ENCODE measurements around the gene PACSIN2.

PACSIN2 gene

DNA sequence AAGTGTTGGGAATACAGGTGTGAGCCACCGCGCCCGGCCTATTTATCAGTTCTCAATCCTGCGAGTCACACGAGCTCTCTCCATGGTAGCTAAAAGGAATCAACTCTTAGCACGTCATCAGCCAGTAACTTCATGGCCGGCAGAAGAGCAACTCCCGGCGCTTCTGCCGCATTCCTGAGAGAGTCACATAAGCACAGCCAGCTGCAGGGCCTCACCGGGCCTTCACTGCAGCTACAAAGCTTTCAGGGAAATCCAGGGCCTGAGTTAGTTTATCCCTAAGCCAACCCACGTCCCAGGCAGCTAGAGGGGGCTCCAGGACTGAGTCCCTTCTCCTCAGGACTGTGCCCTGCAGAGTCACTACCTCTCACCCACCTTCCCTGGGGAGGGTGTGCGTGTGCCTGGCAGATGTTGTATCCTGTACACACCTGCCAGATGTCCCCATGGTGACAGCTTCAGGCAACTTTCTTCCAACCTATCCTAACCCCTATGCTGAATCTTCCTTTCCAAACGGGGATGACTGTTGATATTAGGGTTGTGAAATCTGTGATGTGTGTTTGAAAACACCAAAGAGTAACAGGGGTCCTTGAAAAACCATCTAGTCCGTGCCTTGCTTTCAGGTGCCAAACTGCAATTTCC is 112.0 kb downstream of the PACSIN2 start:
- Histone ChIP-seq H3K4me3 (ENCODE audit: low read depth, low read length) (no peak overlapping the region), H3K36me3 (ENCODE audit: control insufficient read depth, insufficient read depth, low read length) (peaks cover 23% of the 10 kb centered on the region), H3K27ac (ENCODE audit: low read depth, low read length) (no peak overlapping the region), H3K27me3 (ENCODE audit: control insufficient read depth, insufficient read depth, low read length) (no peaks in the 10 kb centered on the region), H3K9ac (ENCODE audit: low read depth, low read length) (no peak overlapping the region), H3K4me1 (ENCODE audit: control insufficient read depth, insufficient read depth, low read length) (0 out of 2 replicates have a peak, but pooled peaks cover 3% of the 10 kb centered on the region), H3K9me3 (ENCODE audit: control insufficient read depth, insufficient read depth, low read length) (no peaks in the 10 kb centered on the region)

- H3K27ac ChIP-seq (ENCODE audit: low read depth, low read length), result no peak overlapping the region
- H3K9me3 ChIP-seq (ENCODE audit: control insufficient read depth, insufficient read depth, low read length), result no peaks in the 10 kb centered on the region
- H3K4me3 ChIP-seq (ENCODE audit: low read depth, low read length), result no peak overlapping the region
- peaks cover 14% of the 10 kb centered on the region for H3K36me3 ChIP-seq (ENCODE audit: control insufficient read depth, insufficient read depth, low read length)
- H3K9ac ChIP-seq (ENCODE audit: low read depth, low read length), result no peak overlapping the region
- no peaks in the 10 kb centered on the region for H3K27me3 ChIP-seq (ENCODE audit: control insufficient read depth, insufficient read depth, low read length)
- 0 out of 2 replicates have a peak, but pooled peaks cover 3% of the 10 kb centered on the region for H3K4me1 ChIP-seq (ENCODE audit: control insufficient read depth, insufficient read depth, low read length)
These were observed 113.0 kb downstream of the PACSIN2 start for GRCh38 chr22:42901790-42902508.

DNA sequence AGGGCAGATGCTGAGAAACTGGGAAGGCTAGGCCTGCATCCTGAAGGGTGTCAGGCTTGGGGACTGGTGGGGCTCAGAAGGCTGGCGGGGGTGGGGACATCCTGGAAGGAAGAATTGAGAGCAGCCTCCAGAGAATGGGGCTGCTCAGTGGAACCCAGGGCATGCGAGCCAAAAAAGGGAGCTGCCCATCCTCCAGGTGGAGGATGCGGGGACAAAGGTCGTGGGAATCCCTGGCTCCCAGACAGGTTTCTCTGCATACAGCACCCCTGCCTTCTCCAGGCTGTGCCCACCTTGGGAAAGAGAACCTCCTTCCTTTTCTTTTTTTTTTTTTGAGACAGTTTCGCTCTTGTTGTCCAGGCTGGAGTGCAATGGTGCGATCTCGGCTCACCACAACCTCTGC is 117.0 kb downstream of the PACSIN2 start:
- Histone ChIP-seq H3K9ac (ENCODE audit: low read depth, low read length) (no peak overlapping the region), H3K27me3 (ENCODE audit: control insufficient read depth, insufficient read depth, low read length) (no peaks in the 10 kb centered on the region), H3K27ac (ENCODE audit: low read depth, low read length) (no peak overlapping the region), H3K4me1 (ENCODE audit: control insufficient read depth, insufficient read depth, low read length) (no peaks in the 10 kb centered on the region), H3K9me3 (ENCODE audit: control insufficient read depth, insufficient read depth, low read length) (no peaks in the 10 kb centered on the region), H3K4me3 (ENCODE audit: low read depth, low read length) (no peak overlapping the region), H3K36me3 (ENCODE audit: control insufficient read depth, insufficient read depth, low read length) (peaks cover 17% of the 10 kb centered on the region)

GRCh38 chr22:42895541-42895981 is 119.4 kb downstream of the PACSIN2 start:
- H3K27ac ChIP-seq (ENCODE audit: low read depth, low read length), result no peak overlapping the region

GRCh38 chr22:42895087-42895486 is 119.9 kb downstream of the PACSIN2 start:
- H3K27me3 ChIP-seq (ENCODE audit: control insufficient read depth, insufficient read depth, low read length), result no peaks in the 10 kb centered on the region
- H3K27ac ChIP-seq (ENCODE audit: low read depth, low read length), result no peak overlapping the region
- no peak overlapping the region for H3K9ac ChIP-seq (ENCODE audit: low read depth, low read length)
- no peaks in the 10 kb centered on the region for H3K4me1 ChIP-seq (ENCODE audit: control insufficient read depth, insufficient read depth, low read length)
- no peak overlapping the region for H3K4me3 ChIP-seq (ENCODE audit: low read depth, low read length)
- H3K9me3 ChIP-seq (ENCODE audit: control insufficient read depth, insufficient read depth, low read length), result no peaks in the 10 kb centered on the region
- H3K36me3 ChIP-seq (ENCODE audit: control insufficient read depth, insufficient read depth, low read length), result peaks cover 23% of the 10 kb centered on the region

More at GRCh38 chr22:42895541-42895981, 119.4 kb downstream of the PACSIN2 start:
- peaks cover 18% of the 10 kb centered on the region for H3K36me3 ChIP-seq (ENCODE audit: control insufficient read depth, insufficient read depth, low read length)
- no peak overlapping the region for H3K9ac ChIP-seq (ENCODE audit: low read depth, low read length)
- H3K4me1 ChIP-seq (ENCODE audit: control insufficient read depth, insufficient read depth, low read length), result no peaks in the 10 kb centered on the region
- H3K4me3 ChIP-seq (ENCODE audit: low read depth, low read length), result no peak overlapping the region
- no peaks in the 10 kb centered on the region for H3K27me3 ChIP-seq (ENCODE audit: control insufficient read depth, insufficient read depth, low read length)
- no peaks in the 10 kb centered on the region for H3K9me3 ChIP-seq (ENCODE audit: control insufficient read depth, insufficient read depth, low read length)

DNA sequence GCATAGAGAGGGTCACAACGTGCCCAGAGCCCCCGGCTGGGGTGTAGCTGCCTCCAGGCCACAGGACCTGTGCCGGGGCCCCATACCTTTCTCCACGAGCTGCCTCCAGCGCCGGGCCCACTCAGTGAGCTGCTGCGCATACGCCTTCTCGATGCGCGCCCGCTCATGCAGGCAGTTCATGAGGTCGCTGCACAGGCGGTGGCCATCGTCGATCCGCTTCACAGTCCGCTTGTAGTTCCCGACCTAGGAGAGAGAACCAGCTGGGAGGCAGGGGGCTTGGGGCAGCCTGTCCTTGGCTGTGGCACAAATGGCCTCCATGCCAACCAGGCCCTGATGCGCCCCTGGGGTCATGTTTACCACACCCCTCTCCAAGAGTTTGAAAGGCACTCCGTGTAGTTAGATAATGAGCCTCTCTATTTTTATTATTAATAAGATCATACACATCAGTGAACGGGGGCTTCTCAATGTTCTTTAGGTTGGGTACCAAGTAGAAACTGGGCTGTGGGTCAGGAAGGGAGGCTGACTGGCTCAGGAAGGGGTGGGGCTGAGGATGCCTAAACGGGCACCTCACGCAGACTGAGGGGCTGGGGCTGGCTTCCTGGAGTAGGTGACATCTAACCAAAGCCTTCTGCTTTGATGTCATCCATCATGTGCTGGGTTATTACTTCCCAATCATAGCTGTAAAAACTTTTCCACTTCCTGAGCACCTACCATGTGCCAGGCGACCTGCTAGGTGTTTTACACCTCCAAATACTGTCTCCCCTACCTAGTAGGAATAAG is 121.4 kb downstream of the PACSIN2 start:
- no peak overlapping the region for H3K27ac ChIP-seq (ENCODE audit: low read depth, low read length)

GRCh38 chr22:42892571-42893316 is 122.2 kb downstream of the PACSIN2 start:
- H3K27ac ChIP-seq (ENCODE audit: low read depth, low read length), result no peak overlapping the region
- no peaks in the 10 kb centered on the region for H3K4me1 ChIP-seq (ENCODE audit: control insufficient read depth, insufficient read depth, low read length)
- peaks cover 42% of the 10 kb centered on the region for H3K36me3 ChIP-seq (ENCODE audit: control insufficient read depth, insufficient read depth, low read length)
- H3K4me3 ChIP-seq (ENCODE audit: low read depth, low read length), result no peak overlapping the region
- no peak overlapping the region for H3K9ac ChIP-seq (ENCODE audit: low read depth, low read length)
- no peaks in the 10 kb centered on the region for H3K9me3 ChIP-seq (ENCODE audit: control insufficient read depth, insufficient read depth, low read length)
- no peaks in the 10 kb centered on the region for H3K27me3 ChIP-seq (ENCODE audit: control insufficient read depth, insufficient read depth, low read length)

More for the DNA sequence above, 121.4 kb downstream of the PACSIN2 start:
- Histone ChIP-seq H3K9me3 (ENCODE audit: control insufficient read depth, insufficient read depth, low read length) (no peaks in the 10 kb centered on the region), H3K4me3 (ENCODE audit: low read depth, low read length) (no peak overlapping the region), H3K36me3 (ENCODE audit: control insufficient read depth, insufficient read depth, low read length) (peaks cover 35% of the 10 kb centered on the region), H3K27me3 (ENCODE audit: control insufficient read depth, insufficient read depth, low read length) (no peaks in the 10 kb centered on the region), H3K4me1 (ENCODE audit: control insufficient read depth, insufficient read depth, low read length) (no peaks in the 10 kb centered on the region), H3K9ac (ENCODE audit: low read depth, low read length) (no peak overlapping the region)

DNA sequence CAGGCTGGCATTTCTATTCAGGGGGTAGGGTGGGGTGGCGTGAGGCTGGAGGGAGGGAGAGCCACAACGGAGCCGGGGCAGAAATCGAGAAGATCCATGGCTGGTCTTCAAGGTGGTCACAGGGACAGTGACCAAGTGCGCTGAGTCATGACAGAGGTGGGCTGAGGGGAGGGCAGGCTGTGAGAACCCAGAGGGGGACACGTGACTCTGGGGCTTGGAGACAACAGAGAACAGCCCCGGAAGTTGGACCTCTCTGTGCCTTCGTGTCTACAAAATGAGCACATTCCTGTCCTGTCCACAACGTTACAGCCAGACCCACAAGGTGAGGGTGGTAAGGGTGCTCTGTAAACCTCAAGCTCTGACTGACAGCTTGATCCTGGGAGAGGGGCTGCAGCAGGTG is 122.8 kb downstream of the PACSIN2 start:
- Histone ChIP-seq H3K4me1 (ENCODE audit: control insufficient read depth, insufficient read depth, low read length) (no peaks in the 10 kb centered on the region), H3K4me3 (ENCODE audit: low read depth, low read length) (no peak overlapping the region), H3K27me3 (ENCODE audit: control insufficient read depth, insufficient read depth, low read length) (no peaks in the 10 kb centered on the region), H3K27ac (ENCODE audit: low read depth, low read length) (no peak overlapping the region), H3K9ac (ENCODE audit: low read depth, low read length) (no peak overlapping the region), H3K9me3 (ENCODE audit: control insufficient read depth, insufficient read depth, low read length) (no peaks in the 10 kb centered on the region), H3K36me3 (ENCODE audit: control insufficient read depth, insufficient read depth, low read length) (peaks cover 48% of the 10 kb centered on the region)

DNA sequence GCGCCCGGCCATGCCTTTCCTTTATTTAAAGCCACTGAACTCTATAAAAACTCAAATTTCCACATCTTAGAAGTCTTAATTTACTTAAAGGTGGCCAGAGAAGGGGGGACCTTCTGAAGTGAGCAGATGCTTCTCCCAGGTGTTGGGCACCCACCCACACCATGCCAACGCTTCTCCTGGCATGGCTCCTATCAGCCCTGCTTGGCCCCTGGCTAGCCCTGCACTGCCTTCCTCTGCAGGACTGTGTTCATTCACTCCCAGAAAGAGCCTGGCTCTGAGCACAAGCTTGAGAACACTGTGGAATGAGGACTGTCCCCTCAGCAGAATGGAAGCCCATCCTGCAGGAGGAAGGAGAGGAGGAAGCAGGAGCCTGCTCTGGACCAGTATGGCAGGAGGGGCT is 123.3 kb downstream of the PACSIN2 start:
- H3K4me3 ChIP-seq (ENCODE audit: low read depth, low read length), result no peak overlapping the region
- no peak overlapping the region for H3K27ac ChIP-seq (ENCODE audit: low read depth, low read length)
- peaks cover 52% of the 10 kb centered on the region for H3K36me3 ChIP-seq (ENCODE audit: control insufficient read depth, insufficient read depth, low read length)
- H3K27me3 ChIP-seq (ENCODE audit: control insufficient read depth, insufficient read depth, low read length), result no peaks in the 10 kb centered on the region
- no peak overlapping the region for H3K9ac ChIP-seq (ENCODE audit: low read depth, low read length)
- H3K4me1 ChIP-seq (ENCODE audit: control insufficient read depth, insufficient read depth, low read length), result no peaks in the 10 kb centered on the region
- no peaks in the 10 kb centered on the region for H3K9me3 ChIP-seq (ENCODE audit: control insufficient read depth, insufficient read depth, low read length)

GRCh38 chr22:42891008-42891407 is 123.9 kb downstream of the PACSIN2 start:
- H3K9me3 ChIP-seq (ENCODE audit: control insufficient read depth, insufficient read depth, low read length), result no peaks in the 10 kb centered on the region
- H3K4me3 ChIP-seq (ENCODE audit: low read depth, low read length), result no peak overlapping the region
- no peak overlapping the region for H3K27ac ChIP-seq (ENCODE audit: low read depth, low read length)
- H3K27me3 ChIP-seq (ENCODE audit: control insufficient read depth, insufficient read depth, low read length), result no peaks in the 10 kb centered on the region
- H3K4me1 ChIP-seq (ENCODE audit: control insufficient read depth, insufficient read depth, low read length), result no peaks in the 10 kb centered on the region
- H3K9ac ChIP-seq (ENCODE audit: low read depth, low read length), result no peak overlapping the region
- H3K36me3 ChIP-seq (ENCODE audit: control insufficient read depth, insufficient read depth, low read length), result peaks cover 57% of the 10 kb centered on the region

All from HUES48 (cell line).